HCEC 1CT (cell line): ENCODE measurements around the gene CCNYL1.

ENCODE experiments used
- DNase-seq: peaks from one replicate; pipeline ENCODE4 v3.0.0-alpha.2; 2017

CCNYL1 gene

DNA sequence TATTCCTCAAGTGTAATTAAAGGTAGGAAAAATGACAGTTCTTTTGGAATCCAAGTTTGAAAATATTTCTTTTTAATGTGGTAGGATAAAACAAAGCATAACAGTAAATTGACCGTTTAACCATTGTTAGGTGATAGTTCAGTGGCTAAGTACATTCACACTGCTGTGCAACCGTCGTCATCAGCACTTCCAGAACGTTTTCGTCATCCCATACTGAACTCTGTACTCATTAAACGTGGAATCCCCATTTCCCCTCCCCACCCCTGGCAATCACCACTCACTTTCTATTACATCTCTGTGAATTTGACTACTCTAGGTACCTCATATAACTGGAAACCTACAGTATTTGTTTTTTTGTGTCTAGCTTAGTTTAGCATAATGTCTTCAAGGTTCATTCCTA lies 91.2 kb downstream of the CCNYL1 start:
- no peak for DNase-seq
